ENCODE data around the gene DNHD1.

- no peak for TF ChIP-seq ZNF311 (CRISPR knock-in tag; IDR thresholded peaks at IDR 0.05)
- no peak for TF ChIP-seq E2F6 (IDR thresholded peaks at IDR 0.05; ENCODE audit: borderline replicate concordance in 1 of 2, extremely low read depth in 1 of 2, insufficient read depth in 1 of 2, insufficient read length in 1 of 2, low read depth in 1 of 2, low read length in 1 of 2, poor library complexity in 1 of 2, severe bottlenecking in 1 of 2)
- no peak for TF ChIP-seq SMARCB1 (IDR thresholded peaks at IDR 0.05; ENCODE audit: insufficient read length, low read depth)
- TF ChIP-seq RBM22 (IDR thresholded peaks at IDR 0.05; ENCODE audit: low read depth, low read length, poor library complexity, severe bottlenecking): peak; percentile 84
- no peak for TF ChIP-seq FOXP1 (CRISPR knock-in tag; IDR thresholded peaks at IDR 0.05)
- TF ChIP-seq ZSCAN29 (IDR thresholded peaks at IDR 0.05): no peak
- TF ChIP-seq BMI1 (IDR thresholded peaks at IDR 0.05; ENCODE audit: low read length): no peak
- TF ChIP-seq TCF7L2 (IDR thresholded peaks at IDR 0.05; ENCODE audit: low read depth, low read length): no peak
- TF ChIP-seq ARHGAP35 (IDR thresholded peaks at IDR 0.05; ENCODE audit: partially characterized antibody): no peak
- no peak for TF ChIP-seq E2F1 (CRISPR knock-in tag; IDR thresholded peaks at IDR 0.05)
- no peak for TF ChIP-seq SMARCA5 (IDR thresholded peaks at IDR 0.05)
Observed at GRCh38 chr11:6611963-6612212, 114.8 kb downstream of the DNHD1 start.
